Erythroblast (primary cell): Measurements from ENCODE around the gene POU6F2.

ENCODE experiments used
- GATA1 ChIP-seq: IDR thresholded peaks from 2 replicates; pipeline ENCODE4 v1.6.1; 2011; ENCODE audit warnings: low read depth, mild to moderate bottlenecking, control low read depth, low read length, moderate library complexity
- POLR2A ChIP-seq: IDR thresholded peaks from 2 replicates; pipeline ENCODE4 v1.6.1; 2011; ENCODE audit warnings: mild to moderate bottlenecking, low read length

DNA sequence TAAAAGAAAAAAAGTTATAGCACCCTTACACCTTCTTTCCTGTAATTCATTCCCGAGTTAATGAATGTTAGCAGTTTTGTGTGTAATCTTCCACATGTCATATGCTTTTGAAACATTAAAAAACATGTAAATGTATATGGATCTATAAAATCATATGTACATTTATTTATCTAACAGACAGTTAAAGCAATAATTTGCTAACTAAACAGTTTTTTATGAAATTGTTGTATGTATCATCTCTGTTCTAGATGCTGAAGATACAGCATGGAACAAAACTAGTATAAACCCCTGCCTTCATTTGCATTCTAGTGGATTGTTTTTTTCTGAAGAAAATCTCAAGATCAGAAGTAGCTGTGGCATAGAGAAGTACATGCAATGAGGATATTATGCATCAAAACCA, 165.0 kb downstream of the POU6F2 start:
- no peak for TF ChIP-seq POLR2A
- TF ChIP-seq GATA1 = no peak
